Measurements from ENCODE around the gene UBR3.
"Not testable (repeated sequence)": the region's sequence is repeated elsewhere in the genome, so short reads cannot be mapped to it uniquely, and the experiment has no call there.

DNA sequence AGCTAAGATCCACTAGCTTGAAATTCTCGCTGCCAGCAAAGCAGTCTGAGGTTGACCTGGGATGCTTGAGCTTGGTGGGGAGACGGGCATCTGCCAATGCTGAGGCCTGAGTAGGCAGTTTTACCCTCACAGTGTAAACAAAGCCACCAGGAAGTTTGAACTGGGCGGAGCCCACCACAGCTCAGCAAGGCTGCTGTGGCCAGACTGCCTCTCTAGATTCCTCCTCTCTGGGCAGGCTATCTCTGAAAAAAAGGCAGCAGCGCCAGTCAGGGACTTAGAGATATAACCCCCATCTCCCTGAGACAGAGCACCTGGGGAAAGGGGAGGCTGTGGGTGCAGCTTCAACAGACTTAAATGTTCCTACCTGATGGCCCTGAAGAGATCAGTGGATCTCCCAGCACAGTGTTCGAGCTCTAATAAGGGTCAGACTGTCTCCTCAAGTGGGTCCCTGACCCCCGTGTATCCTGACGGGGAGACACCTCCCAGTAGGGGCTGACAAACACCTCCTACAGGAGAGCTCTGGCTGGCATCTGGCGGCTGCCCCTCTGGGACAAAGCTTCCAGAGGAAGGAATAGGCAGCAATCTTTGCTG is 299.0 kb downstream of the UBR3 start:
- TF ChIP-seq, protein P1, sequence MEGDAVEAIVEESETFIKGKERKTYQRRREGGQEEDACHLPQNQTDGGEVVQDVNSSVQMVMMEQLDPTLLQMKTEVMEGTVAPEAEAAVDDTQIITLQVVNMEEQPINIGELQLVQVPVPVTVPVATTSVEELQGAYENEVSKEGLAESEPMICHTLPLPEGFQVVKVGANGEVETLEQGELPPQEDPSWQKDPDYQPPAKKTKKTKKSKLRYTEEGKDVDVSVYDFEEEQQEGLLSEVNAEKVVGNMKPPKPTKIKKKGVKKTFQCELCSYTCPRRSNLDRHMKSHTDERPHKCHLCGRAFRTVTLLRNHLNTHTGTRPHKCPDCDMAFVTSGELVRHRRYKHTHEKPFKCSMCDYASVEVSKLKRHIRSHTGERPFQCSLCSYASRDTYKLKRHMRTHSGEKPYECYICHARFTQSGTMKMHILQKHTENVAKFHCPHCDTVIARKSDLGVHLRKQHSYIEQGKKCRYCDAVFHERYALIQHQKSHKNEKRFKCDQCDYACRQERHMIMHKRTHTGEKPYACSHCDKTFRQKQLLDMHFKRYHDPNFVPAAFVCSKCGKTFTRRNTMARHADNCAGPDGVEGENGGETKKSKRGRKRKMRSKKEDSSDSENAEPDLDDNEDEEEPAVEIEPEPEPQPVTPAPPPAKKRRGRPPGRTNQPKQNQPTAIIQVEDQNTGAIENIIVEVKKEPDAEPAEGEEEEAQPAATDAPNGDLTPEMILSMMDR (IDR thresholded peaks at IDR 0.05 in 8 of 11, conservative IDR thresholded peaks at IDR 0.05 in 3 of 11) = not testable (repeated sequence)
- not testable (repeated sequence) for TF ChIP-seq POLR2AphosphoS5 (IDR thresholded peaks at IDR 0.05)
